GM18861 (cell line): ENCODE results near the gene MRAS.

ENCODE experiments used
- ATAC-seq: cut with Tn5 transposase; IDR thresholded peaks from one replicate; pipeline ENCODE4 v1.9.1; 2021; ENCODE audit not compliant: unreplicated experiment

Gene MRAS

GRCh38 chr3:138384976-138385375 is 36.6 kb downstream of the MRAS start:
- ATAC-seq, result no peak

- no peak for ATAC-seq
Measured at GRCh38 chr3:138389144-138389601, 40.8 kb downstream of the MRAS start.

- ATAC-seq, result no peak
Measured at GRCh38 chr3:138389841-138390581, 41.6 kb downstream of the MRAS start.

- no peak for ATAC-seq
Measured at GRCh38 chr3:138390582-138390932, 42.2 kb downstream of the MRAS start.

GRCh38 chr3:138394156-138394555 is 45.8 kb downstream of the MRAS start:
- ATAC-seq, result no peak

- no peak for ATAC-seq
Measured at GRCh38 chr3:138394686-138395085, 46.3 kb downstream of the MRAS start.

- ATAC-seq, result no peak
Measured at GRCh38 chr3:138395865-138396751, 47.7 kb downstream of the MRAS start.

GRCh38 chr3:138396752-138397410 is 48.5 kb downstream of the MRAS start:
- ATAC-seq, result no peak

- no peak for ATAC-seq
Measured at GRCh38 chr3:138397983-138398382, 49.6 kb downstream of the MRAS start.

- ATAC-seq, result no peak
Measured at GRCh38 chr3:138398791-138399575, 50.6 kb downstream of the MRAS start.

- ATAC-seq, result no peak
Measured at GRCh38 chr3:138399766-138400165, 51.4 kb downstream of the MRAS start.

- ATAC-seq, result no peak
Measured at GRCh38 chr3:138400651-138401070, 52.3 kb downstream of the MRAS start.

GRCh38 chr3:138401834-138402233 is 53.5 kb downstream of the MRAS start:
- no peak for ATAC-seq

- ATAC-seq, result no peak
Measured at GRCh38 chr3:138404121-138404520, 55.7 kb downstream of the MRAS start.

- ATAC-seq, result no peak
Measured at GRCh38 chr3:138405001-138405400, 56.6 kb downstream of the MRAS start.

- ATAC-seq, result no peak
Measured at GRCh38 chr3:138405486-138405885, 57.1 kb downstream of the MRAS start.

- ATAC-seq, result no peak
Measured at GRCh38 chr3:138406606-138407005, 58.2 kb downstream of the MRAS start.

GRCh38 chr3:138407236-138407907 is 59.0 kb downstream of the MRAS start:
- ATAC-seq, result no peak

- ATAC-seq, result no peak
Measured at GRCh38 chr3:138408751-138409570, 60.6 kb downstream of the MRAS start.
